H9 (cell line): ENCODE measurements around the gene MARCHF6. TPM values are rescaled to one million over a fixed set of nuclear protein-coding genes. Genes with fewer than 3 reads are reported as not detected.

Experiments used
- DNase-seq: peaks from one replicate; pipeline ENCODE4 v3.0.0-alpha.2; 2017
- H2AFZ ChIP-seq: one replicate; pipeline ENCODE4 v1.6.1; 2013; ENCODE audit warnings: mild to moderate bottlenecking, low read length, control low read depth, moderate library complexity
- H2AK5ac ChIP-seq: 2 replicates; pipeline ENCODE4 v1.6.1; 2013; ENCODE audit warnings: low read length, control low read depth, mixed read lengths; ENCODE audit not compliant: insufficient read length
- H2BK120ac ChIP-seq: one replicate; pipeline ENCODE4 v1.6.1; 2013; ENCODE audit warnings: low read depth, mild to moderate bottlenecking, low read length, control low read depth, inconsistent platforms; ENCODE audit not compliant: poor library complexity, severe bottlenecking
- H2BK12ac ChIP-seq: 2 replicates; pipeline ENCODE4 v1.6.1; 2013; ENCODE audit warnings: low read length, control low read depth, mixed read lengths, low read depth; ENCODE audit not compliant: insufficient read length
- H2BK15ac ChIP-seq: 2 replicates; pipeline ENCODE4 v1.6.1; 2013; ENCODE audit warnings: low read depth, low read length, control low read depth
- H2BK20ac ChIP-seq: one replicate; pipeline ENCODE4 v1.6.1; 2013; ENCODE audit warnings: low read depth, mild to moderate bottlenecking, low read length, control low read depth, inconsistent platforms; ENCODE audit not compliant: poor library complexity, severe bottlenecking
- H2BK5ac ChIP-seq: 2 replicates; pipeline ENCODE4 v1.6.1; 2013; ENCODE audit warnings: low read length, control low read depth, mixed read lengths; ENCODE audit not compliant: insufficient read length
- H3K14ac ChIP-seq: 2 replicates; pipeline ENCODE4 v1.6.1; 2013; ENCODE audit warnings: low read length, control low read depth; ENCODE audit not compliant: insufficient read depth
- H3K18ac ChIP-seq: 2 replicates; pipeline ENCODE4 v1.6.1; 2013; ENCODE audit warnings: low read depth, mild to moderate bottlenecking, mixed read lengths, low read length, control low read depth; ENCODE audit not compliant: insufficient read length
- H3K23ac ChIP-seq: 2 replicates; pipeline ENCODE4 v1.6.1; 2013; ENCODE audit warnings: low read length, control low read depth, mixed read lengths, low read depth; ENCODE audit not compliant: insufficient read length
- H3K23me2 ChIP-seq: 2 replicates; pipeline ENCODE4 v1.6.1; 2013; ENCODE audit warnings: low read depth, mild to moderate bottlenecking, mixed read lengths, low read length, control low read depth; ENCODE audit not compliant: insufficient read length, poor library complexity, severe bottlenecking
- H3K27ac ChIP-seq: 2 replicates; pipeline ENCODE4 v1.5.1; 2013; ENCODE audit warnings: low read length, control low read depth, mixed read lengths, low read depth; ENCODE audit not compliant: insufficient read length
- H3K27me3 ChIP-seq: 2 replicates; pipeline ENCODE4 v1.6.1; 2013; ENCODE audit warnings: low read length, control low read depth, inconsistent platforms; ENCODE audit not compliant: insufficient read depth
- H3K4ac ChIP-seq: 2 replicates; pipeline ENCODE4 v1.6.1; 2013; ENCODE audit warnings: low read depth, mild to moderate bottlenecking, control low read depth, inconsistent platforms, low read length, moderate library complexity
- H3K4me1 ChIP-seq: 2 replicates; pipeline ENCODE4 v1.6.1; 2013; ENCODE audit warnings: low read length, control low read depth, inconsistent platforms; ENCODE audit not compliant: insufficient read depth
- H3K4me2 ChIP-seq: 2 replicates; pipeline ENCODE4 v1.6.1; 2013; ENCODE audit warnings: low read length, control low read depth, mixed read lengths; ENCODE audit not compliant: insufficient read length, insufficient read depth
- H3K56ac ChIP-seq: 2 replicates; pipeline ENCODE4 v1.6.1; 2013; ENCODE audit warnings: low read depth, mild to moderate bottlenecking, mixed read lengths, low read length, control low read depth; ENCODE audit not compliant: insufficient read length
- H3K79me1 ChIP-seq: 2 replicates; pipeline ENCODE4 v1.6.1; 2013; ENCODE audit warnings: low read depth, mild to moderate bottlenecking, moderate library complexity, low read length, control low read depth, inconsistent platforms; ENCODE audit not compliant: insufficient read depth, poor library complexity, severe bottlenecking
- H3K79me2 ChIP-seq: 2 replicates; pipeline ENCODE4 v1.6.1; 2013; ENCODE audit warnings: low read length, control low read depth, inconsistent platforms; ENCODE audit not compliant: insufficient read depth
- H3K9ac ChIP-seq: 2 replicates; pipeline ENCODE4 v1.6.1; 2013; ENCODE audit warnings: low read length, control low read depth, mixed read lengths; ENCODE audit not compliant: insufficient read length; ENCODE audit errors: extremely low read depth
- H3K9me3 ChIP-seq: one replicate; pipeline ENCODE4 v1.6.1; 2013; ENCODE audit warnings: low read depth, low read length, inconsistent platforms; ENCODE audit not compliant: control insufficient read depth
- H3T11ph ChIP-seq: one replicate; pipeline ENCODE4 v1.6.1; 2013; ENCODE audit warnings: mild to moderate bottlenecking, low read length, control low read depth, inconsistent platforms
- H4K20me1 ChIP-seq: one replicate; pipeline ENCODE4 v1.6.1; 2013; ENCODE audit not compliant: control insufficient read depth, insufficient read length, insufficient read depth
- H4K5ac ChIP-seq: 2 replicates; pipeline ENCODE4 v1.6.1; 2013; ENCODE audit warnings: low read depth, mild to moderate bottlenecking, mixed read lengths, low read length, control low read depth; ENCODE audit not compliant: insufficient read length
- H4K8ac ChIP-seq: replicated peaks from 2 replicates; pipeline ENCODE4 v1.6.1; 2013; ENCODE audit warnings: low read length, control low read depth, mixed read lengths, low read depth; ENCODE audit not compliant: insufficient read length
- H4K91ac ChIP-seq: 2 replicates; pipeline ENCODE4 v1.6.1; 2013; ENCODE audit warnings: low read depth, mild to moderate bottlenecking, moderate library complexity, mixed read lengths, low read length, control low read depth; ENCODE audit not compliant: insufficient read length
- H3K27ac Mint-ChIP-seq, 3 experiments: 2 replicates in 2 of 3; 3 replicates in 1 of 3; pipeline ENCODE4 v1.8.0; 2020 to 2021; ENCODE audit warnings: mixed read lengths in 3 of 3, mild to moderate bottlenecking in 1 of 3, moderate library complexity in 1 of 3
- H3K27me3 Mint-ChIP-seq: 2 replicates; pipeline ENCODE4 v1.8.0; 2021; ENCODE audit warnings: low read depth, mild to moderate bottlenecking, moderate library complexity, mixed read lengths
- H3K36me3 Mint-ChIP-seq, 3 experiments: 2 replicates in 2 of 3; 3 replicates in 1 of 3; pipeline ENCODE4 v1.8.0; 2020 to 2021; ENCODE audit warnings: low read depth in 3 of 3, mixed read lengths in 3 of 3; ENCODE audit not compliant: insufficient read depth in 1 of 3
- H3K4me1 Mint-ChIP-seq, 2 experiments: 2 replicates each; pipeline ENCODE4 v1.8.0; 2020; ENCODE audit warnings: mixed read lengths in 2 of 2
- H3K4me3 Mint-ChIP-seq, 2 experiments: 2 replicates in 1 of 2; 3 replicates in 1 of 2; pipeline ENCODE4 v1.8.0; 2020 to 2021; ENCODE audit warnings: mild to moderate bottlenecking in 2 of 2, mixed read lengths in 2 of 2, moderate library complexity in 1 of 2
- H3K9me3 Mint-ChIP-seq, 2 experiments: 2 replicates in 1 of 2; 3 replicates in 1 of 2; pipeline ENCODE4 v1.8.0; 2020; ENCODE audit warnings: mild to moderate bottlenecking in 2 of 2, mixed read lengths in 2 of 2, moderate library complexity in 1 of 2
- WGBS: extraction: QIAGEN DNeasy Blood & Tissue Kit; methylation state at CpG from one replicate; pipeline ENCODE4 v1.1.7; 2013; ENCODE audit warnings: missing lambda C conversion rate, low lambda C conversion rate, mixed read lengths; ENCODE audit not compliant: insufficient read length; ENCODE audit errors: extremely low coverage; 5-methylcytosine and 5-hydroxymethylcytosine counted together
- total RNA-seq: library from RNA; stranded (reverse); gene quantifications from 2 replicates; pipeline ENCODE4 v1.2.1, GENCODE V29; 2021
- TF ChIP-seq, protein P1 (sequence below): fragments of 200-600 bp; sonication (generic); conservative IDR thresholded peaks from 3 replicates; pipeline ENCODE4 v1.8.0; 2021; ENCODE audit warnings: antibody characterized with exemption, mild to moderate bottlenecking

MARCHF6 gene
- total RNA-seq, 1 experiment from 2014 or later: 118 TPM

DNA sequence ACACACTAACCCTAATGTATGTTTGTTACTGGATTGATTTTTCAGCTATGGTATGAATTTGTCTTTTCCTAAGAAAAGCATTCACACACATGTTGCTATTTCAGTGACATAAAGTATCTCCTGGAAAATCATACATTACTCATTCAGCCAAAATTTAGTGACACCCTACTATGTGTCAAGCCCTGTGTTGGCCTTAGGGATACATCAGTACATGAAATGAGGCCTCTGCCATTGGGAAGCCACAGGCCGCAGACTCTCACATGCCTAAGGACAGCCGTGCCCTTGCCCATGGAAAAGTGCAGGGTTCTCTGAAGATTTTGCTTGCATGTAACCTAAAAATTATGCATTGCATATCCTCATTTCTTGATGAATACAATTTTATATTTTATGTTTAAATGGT, 5.2 kb upstream of the MARCHF6 start:
- Histone ChIP-seq H2BK20ac (no peak overlapping the region), H2AK5ac (no peak overlapping the region), H3T11ph (no peak overlapping the region), H3K27me3 (no peaks in the 10 kb centered on the region), H3K79me2 (no peaks in the 10 kb centered on the region), H4K91ac (no peak overlapping the region), H3K4ac (no peak overlapping the region), H3K18ac (no peak overlapping the region), H3K9ac (no peak overlapping the region), H3K23me2 (peaks cover 6% of the 10 kb centered on the region), H3K14ac (no peak overlapping the region), H3K56ac (no peak overlapping the region), H3K9me3 (no peaks in the 10 kb centered on the region), H2BK5ac (no peak overlapping the region), H3K4me1 (peaks cover 4% of the 10 kb centered on the region; the same call in 1 of the 2 replicates), H3K27ac (no peak overlapping the region), H4K20me1 (no peaks in the 10 kb centered on the region), H2BK15ac (no peak overlapping the region), H4K5ac (no peak overlapping the region), H4K8ac (no peak overlapping the region), H3K79me1 (no peaks in the 10 kb centered on the region), H2BK12ac (no peak overlapping the region), H3K23ac (no peak overlapping the region), H3K4me2 (no peak overlapping the region), H2AFZ (no peak overlapping the region), H2BK120ac (no peak overlapping the region)
- Mint-ChIP-seq H3K27me3 (peaks cover 13% of the 10 kb centered on the region), H3K27ac (no peak overlapping the region), H3K9me3 (no peaks in the 10 kb centered on the region), H3K4me1 (peaks cover 13 to 14% of the 10 kb centered on the region in 2 experiments), H3K4me3 (no peak overlapping the region), H3K36me3 (no peaks in the 10 kb centered on the region)
- no peak for DNase-seq
- TF ChIP-seq, protein P1, sequence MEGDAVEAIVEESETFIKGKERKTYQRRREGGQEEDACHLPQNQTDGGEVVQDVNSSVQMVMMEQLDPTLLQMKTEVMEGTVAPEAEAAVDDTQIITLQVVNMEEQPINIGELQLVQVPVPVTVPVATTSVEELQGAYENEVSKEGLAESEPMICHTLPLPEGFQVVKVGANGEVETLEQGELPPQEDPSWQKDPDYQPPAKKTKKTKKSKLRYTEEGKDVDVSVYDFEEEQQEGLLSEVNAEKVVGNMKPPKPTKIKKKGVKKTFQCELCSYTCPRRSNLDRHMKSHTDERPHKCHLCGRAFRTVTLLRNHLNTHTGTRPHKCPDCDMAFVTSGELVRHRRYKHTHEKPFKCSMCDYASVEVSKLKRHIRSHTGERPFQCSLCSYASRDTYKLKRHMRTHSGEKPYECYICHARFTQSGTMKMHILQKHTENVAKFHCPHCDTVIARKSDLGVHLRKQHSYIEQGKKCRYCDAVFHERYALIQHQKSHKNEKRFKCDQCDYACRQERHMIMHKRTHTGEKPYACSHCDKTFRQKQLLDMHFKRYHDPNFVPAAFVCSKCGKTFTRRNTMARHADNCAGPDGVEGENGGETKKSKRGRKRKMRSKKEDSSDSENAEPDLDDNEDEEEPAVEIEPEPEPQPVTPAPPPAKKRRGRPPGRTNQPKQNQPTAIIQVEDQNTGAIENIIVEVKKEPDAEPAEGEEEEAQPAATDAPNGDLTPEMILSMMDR: no peak
- no CpG with 5 or more reads among the region's 2 CpGs for WGBS
